SK-N-SH (cell line): Measurements from ENCODE around the gene MAT1A. TPM values are rescaled to one million over a fixed set of nuclear protein-coding genes. Genes with fewer than 3 reads are reported as not detected.

ENCODE experiments used
- CTCF ChIA-PET: fragments of 300-600, 350-600 bp; formaldehyde crosslinking; extraction: SDS; loops from one replicate; lab custom pipeline; 2021; lab: Yijun Ruan, JAX
- POLR2A ChIA-PET: fragments of 350-600 bp; sonication (Branson Sonifier 250); formaldehyde crosslinking; extraction: SDS; loops from one replicate; lab custom pipeline; 2020; ENCODE audit warnings: antibody characterized with exemption, inconsistent platforms; lab: Yijun Ruan, JAX
- DNase-seq: peaks from one replicate; pipeline ENCODE4 v3.0.0; 2012
- H2AFZ ChIP-seq: fragments of 200-600 bp; sonication (generic); 2 replicates; pipeline ENCODE4 v1.8.1; 2016; ENCODE audit warnings: antibody characterized with exemption, mild to moderate bottlenecking, low read depth
- H3F3A ChIP-seq: fragments of 200-600 bp; sonication (generic); replicated peaks from 2 replicates; pipeline ENCODE3; 2016; ENCODE audit warnings: antibody characterized with exemption, mild to moderate bottlenecking; ENCODE audit not compliant: insufficient read depth
- H3K27ac ChIP-seq, 2 experiments: fragments of 200-500 bp in 1 of 2; fragments of 200-600 bp in 1 of 2; sonication (Bioruptor generic) in 1 of 2; sonication (generic), shearing (Covaris generic) in 1 of 2; 2 replicates each; pipeline versions ENCODE4 v1.5.1 to v1.6.1; 2014 to 2016; ENCODE audit warnings: low read depth in 2 of 2, inconsistent platforms in 1 of 2, low read length in 1 of 2, mild to moderate bottlenecking in 1 of 2, mixed read lengths in 1 of 2
- H3K27me3 ChIP-seq: fragments of 200-600 bp; sonication (generic), shearing (Covaris generic); 2 replicates; pipeline ENCODE4 v1.6.1; 2016; ENCODE audit warnings: mixed run types; ENCODE audit not compliant: insufficient read depth
- H3K36me3 ChIP-seq, 2 experiments: fragments of 200-500 bp in 1 of 2; fragments of 200-600 bp in 1 of 2; sonication (Bioruptor generic) in 1 of 2; sonication (generic) in 1 of 2; replicated peaks in 1 of 2; 2 replicates each; pipeline versions ENCODE3 to v1.5.1; 2014 to 2016; ENCODE audit warnings: low read length in 1 of 2, mild to moderate bottlenecking in 1 of 2; ENCODE audit not compliant: insufficient read depth in 2 of 2, control insufficient read depth in 1 of 2
- H3K4me1 ChIP-seq, 2 experiments: fragments of 200-500 bp in 1 of 2; fragments of 200-600 bp in 1 of 2; sonication (Bioruptor generic) in 1 of 2; sonication (generic), shearing (Covaris generic) in 1 of 2; 2 replicates each; pipeline versions ENCODE4 v1.5.1 to v1.6.1; 2014 to 2016; ENCODE audit warnings: low read depth in 1 of 2, low read length in 1 of 2, mixed run types in 1 of 2; ENCODE audit not compliant: insufficient read depth in 2 of 2, control insufficient read depth in 1 of 2
- H3K4me2 ChIP-seq: fragments of 200-600 bp; sonication (generic), shearing (Covaris generic); 2 replicates; pipeline ENCODE4 v1.6.1; 2017; ENCODE audit warnings: mixed run types
- H3K4me3 ChIP-seq, 2 experiments: fragments of 200-500 bp in 1 of 2; fragments of 200-600 bp in 1 of 2; sonication (Bioruptor generic) in 1 of 2; sonication (generic), shearing (Covaris generic) in 1 of 2; 2 replicates each; pipeline versions ENCODE4 v1.5.1 to v1.8.1; 2014 to 2016; ENCODE audit warnings: low read depth in 2 of 2, inconsistent platforms in 1 of 2, low read length in 1 of 2, mild to moderate bottlenecking in 1 of 2, mixed read lengths in 1 of 2, moderate library complexity in 1 of 2
- H3K79me2 ChIP-seq: fragments of 200-600 bp; sonication (generic); 2 replicates; pipeline ENCODE4 v1.8.1; 2017; ENCODE audit warnings: mild to moderate bottlenecking; ENCODE audit not compliant: insufficient read depth
- H3K9ac ChIP-seq: fragments of 200-600 bp; sonication (generic); 2 replicates; pipeline ENCODE4 v1.6.1; 2017; ENCODE audit warnings: mixed run types
- H3K9me2 ChIP-seq: fragments of 200-600 bp; sonication (generic); 2 replicates; pipeline ENCODE4 v1.6.1; 2017; ENCODE audit warnings: mixed run types
- H3K9me3 ChIP-seq: fragments of 200-600 bp; sonication (generic); 2 replicates; pipeline ENCODE4 v1.6.1; 2017; ENCODE audit warnings: mixed run types, mild to moderate bottlenecking, moderate library complexity
- H4K20me1 ChIP-seq: fragments of 200-600 bp; sonication (generic); 2 replicates; pipeline ENCODE4 v1.6.1; 2017; ENCODE audit warnings: mild to moderate bottlenecking, mixed run types; ENCODE audit not compliant: insufficient read depth
- CHD2 ChIP-seq: fragments of 150-350 bp; IDR thresholded peaks from 2 replicates; pipeline ENCODE4 v1.6.1; 2018; ENCODE audit warnings: low read length; ENCODE audit not compliant: partially characterized antibody
- CTCF ChIP-seq: fragments of 200-600 bp; sonication (generic); IDR thresholded peaks from 2 replicates; pipeline ENCODE4 v1.6.1; 2017; ENCODE audit warnings: antibody characterized with exemption, mild to moderate bottlenecking, moderate library complexity
- ELF1 ChIP-seq: IDR thresholded peaks from 2 replicates; pipeline ENCODE4 v1.4.0; 2012
- EP300 ChIP-seq, 2 experiments: IDR thresholded peaks; 2 replicates each; pipeline versions ENCODE4 v1.4.0 to v1.6.1; 2012; ENCODE audit warnings: borderline replicate concordance in 1 of 2, low read depth in 1 of 2, low read length in 1 of 2
- FOSL2 ChIP-seq: IDR thresholded peaks from 2 replicates; pipeline ENCODE4 v1.4.0; 2012; ENCODE audit warnings: low read depth, mild to moderate bottlenecking, moderate library complexity, borderline replicate concordance
- FOXM1 ChIP-seq: IDR thresholded peaks from 2 replicates; pipeline ENCODE4 v1.4.0; 2012; ENCODE audit warnings: low read depth, mild to moderate bottlenecking
- GABPA ChIP-seq: IDR thresholded peaks from 2 replicates; pipeline ENCODE4 v1.4.0; 2012; ENCODE audit warnings: low read depth, mild to moderate bottlenecking
- GATA2 ChIP-seq: sonication (generic); formaldehyde crosslinking; IDR thresholded peaks from 2 replicates; pipeline ENCODE4 v1.5.0; 2020; ENCODE audit warnings: mild to moderate bottlenecking, missing genetic modification reagents
- JUND ChIP-seq: IDR thresholded peaks from 2 replicates; pipeline ENCODE4 v1.4.0; 2012
- MAX ChIP-seq: IDR thresholded peaks from 2 replicates; pipeline ENCODE4 v1.4.0; 2012; ENCODE audit warnings: low read depth
- MEF2A ChIP-seq: IDR thresholded peaks from 2 replicates; pipeline ENCODE4 v1.4.0; 2012; ENCODE audit warnings: low read depth, borderline replicate concordance
- NRF1 ChIP-seq: IDR thresholded peaks from 2 replicates; pipeline ENCODE4 v1.6.1; 2012; ENCODE audit warnings: low read depth, mild to moderate bottlenecking, low read length
- RCOR1 ChIP-seq: fragments of 150-350 bp; IDR thresholded peaks from 2 replicates; pipeline ENCODE4 v1.6.1; 2017; ENCODE audit warnings: antibody characterized with exemption, low read length
- RXRA ChIP-seq: IDR thresholded peaks from 2 replicates; pipeline ENCODE4 v1.4.0; 2012; ENCODE audit warnings: low read depth, mild to moderate bottlenecking, borderline replicate concordance
- SIN3A ChIP-seq: IDR thresholded peaks from 2 replicates; pipeline ENCODE4 v1.6.1; 2012; ENCODE audit warnings: low read depth, mild to moderate bottlenecking, low read length, moderate library complexity, borderline replicate concordance
- SMC3 ChIP-seq: IDR thresholded peaks from 2 replicates; pipeline ENCODE4 v1.6.1; 2012; ENCODE audit warnings: low read depth, low read length, improper control_type of control experiment
- TAF1 ChIP-seq: IDR thresholded peaks from 2 replicates; pipeline ENCODE4 v1.6.1; 2012; ENCODE audit warnings: low read depth, mild to moderate bottlenecking, low read length, moderate library complexity, borderline replicate concordance
- TCF12 ChIP-seq: IDR thresholded peaks from 2 replicates; pipeline ENCODE4 v1.4.0; 2012
- TEAD4 ChIP-seq: IDR thresholded peaks from 2 replicates; pipeline ENCODE4 v1.4.0; 2012; ENCODE audit warnings: mild to moderate bottlenecking, borderline replicate concordance; ENCODE audit not compliant: insufficient read depth
- USF2 ChIP-seq: fragments of 150-350 bp; IDR thresholded peaks from 2 replicates; pipeline ENCODE4 v1.6.1; 2017; ENCODE audit warnings: antibody characterized with exemption, low read length, low read depth, borderline replicate concordance
- YY1 ChIP-seq: IDR thresholded peaks from 2 replicates; pipeline ENCODE4 v1.4.0; 2012; ENCODE audit warnings: low read depth, mild to moderate bottlenecking
- WGBS: methylation state at CpG from one replicate; pipeline ENCODE4 v1.1.6; 2017; ENCODE audit warnings: low lambda C conversion rate; 5-methylcytosine and 5-hydroxymethylcytosine counted together
- polyA plus RNA-seq, 3 experiments: library from polyadenylated mRNA; depleted of rRNA; stranded (reverse); fragments of >200 nt; gene quantifications; 2 replicates each; pipeline ENCODE4 v1.2.3, GENCODE V29; 2012
- TF ChIP-seq, protein P1 (sequence below): IDR thresholded peaks from 2 replicates; pipeline ENCODE4 v1.4.0; 2012; ENCODE audit warnings: low read depth, borderline replicate concordance

The MAT1A gene
- polyA plus RNA-seq, 1 of the 3 experiments (the other 2 are of a cell fraction) = 0.03 TPM

DNA sequence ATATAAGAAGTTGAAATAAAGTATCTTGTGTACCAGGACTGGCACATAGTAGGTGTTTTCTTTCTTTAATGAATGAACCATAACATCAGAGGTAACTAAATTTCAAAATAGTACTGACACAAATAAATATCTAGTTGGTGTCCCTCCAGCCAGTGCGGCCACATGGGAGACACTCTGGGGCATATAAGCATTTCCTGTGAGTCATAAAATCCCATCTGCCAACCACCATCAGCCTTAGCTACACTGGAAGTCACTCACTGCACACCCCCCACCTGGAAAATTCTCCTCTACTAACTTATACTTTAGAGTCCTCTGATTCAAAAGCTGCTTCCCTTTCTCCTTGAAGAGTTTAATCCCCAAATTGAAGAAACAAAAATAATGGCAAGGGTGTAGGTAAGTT lies 34.6 kb upstream of the MAT1A start:
- no peaks in the 10 kb centered on the region for H4K20me1 ChIP-seq
- no peaks in the 10 kb centered on the region for H3F3A ChIP-seq
- CTCF ChIA-PET = interaction anchor here (1.1 kb wide), 1 partner anchor 25 kb away, joined by 3 read pairs; no protein-coding TSS in a partner anchor
- no peaks in the 10 kb centered on the region for H3K4me1 ChIP-seq
- H3K27ac ChIP-seq = no peak overlapping the region
- no peak overlapping the region for H3K4me2 ChIP-seq
- POLR2A ChIA-PET = no interaction called here
- no peak for TF ChIP-seq SIN3A
- TF ChIP-seq RCOR1 = no peak
- no peak for TF ChIP-seq GATA2 (CRISPR knock-in tag)
- TF ChIP-seq TAF1 = no peak
- no peak for TF ChIP-seq RXRA
- no peak for TF ChIP-seq MAX
- TF ChIP-seq TEAD4 = no peak
- no peak for TF ChIP-seq CHD2
- no peak for TF ChIP-seq EP300 (IDR thresholded peaks at IDR 0.05; ENCODE audit: borderline replicate concordance in 1 of 2, low read depth in 1 of 2, low read length in 1 of 2)
- TF ChIP-seq JUND = no peak
- no peak for TF ChIP-seq SMC3
- TF ChIP-seq USF2 = no peak
- TF ChIP-seq NRF1 = no peak
- TF ChIP-seq MEF2A = no peak
- no peak for TF ChIP-seq TCF12
- no peak for TF ChIP-seq YY1
- TF ChIP-seq CTCF = no peak
- no peak overlapping the region for H3K4me3 ChIP-seq
- no peak overlapping the region for H2AFZ ChIP-seq
- no peak for DNase-seq
- H3K9me2 ChIP-seq = no peaks in the 10 kb centered on the region
- H3K79me2 ChIP-seq = no peaks in the 10 kb centered on the region
- no peak overlapping the region for H3K9ac ChIP-seq
- no peaks in the 10 kb centered on the region for H3K36me3 ChIP-seq
- no peaks in the 10 kb centered on the region for H3K27me3 ChIP-seq
- WGBS = 0% methylated on average over 1 of the region's 1 CpG
- H3K9me3 ChIP-seq = no peaks in the 10 kb centered on the region

DNA sequence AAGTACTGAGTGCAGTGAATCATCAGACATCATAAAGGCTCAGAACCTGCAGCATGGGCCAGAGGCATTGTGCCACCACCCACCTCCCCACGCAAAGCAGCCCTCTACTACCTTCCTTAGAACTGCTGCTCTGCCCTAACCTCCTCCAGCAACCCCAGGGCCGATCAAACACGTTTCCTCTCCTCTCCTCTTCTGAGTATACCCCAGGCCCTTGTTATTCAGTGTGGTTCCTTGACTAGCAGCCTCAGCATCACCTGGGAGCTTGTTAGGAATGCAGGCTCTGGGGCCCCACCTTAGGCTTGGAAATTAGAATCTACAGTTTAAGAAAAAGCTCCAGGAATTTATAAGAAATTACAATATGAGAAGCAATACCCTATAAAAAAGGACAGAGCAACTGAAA lies 33.9 kb upstream of the MAT1A start:
- 25% methylated on average over 3 of the region's 3 CpGs for WGBS
- Histone ChIP-seq H4K20me1 (no peaks in the 10 kb centered on the region), H3K27ac (no peak overlapping the region), H3K4me1 (no peaks in the 10 kb centered on the region), H3K9ac (no peak overlapping the region), H2AFZ (no peak overlapping the region), H3K4me3 (no peak overlapping the region), H3K4me2 (no peak overlapping the region), H3K9me3 (no peaks in the 10 kb centered on the region), H3K9me2 (no peaks in the 10 kb centered on the region), H3F3A (no peaks in the 10 kb centered on the region), H3K79me2 (no peaks in the 10 kb centered on the region), H3K36me3 (no peaks in the 10 kb centered on the region), H3K27me3 (no peaks in the 10 kb centered on the region)
- POLR2A ChIA-PET = no interaction called here
- CTCF ChIA-PET = no interaction called here
- no peak for DNase-seq
- TF ChIP-seq TCF12 (no peak), ELF1 (no peak), YY1 (no peak), SMC3 (no peak), NRF1 (no peak), CHD2 (no peak), FOXM1 (no peak), RXRA (no peak), GABPA (no peak), MEF2A (no peak), JUND (no peak), TAF1 (no peak), FOSL2 (no peak)
- TF ChIP-seq, protein P1, sequence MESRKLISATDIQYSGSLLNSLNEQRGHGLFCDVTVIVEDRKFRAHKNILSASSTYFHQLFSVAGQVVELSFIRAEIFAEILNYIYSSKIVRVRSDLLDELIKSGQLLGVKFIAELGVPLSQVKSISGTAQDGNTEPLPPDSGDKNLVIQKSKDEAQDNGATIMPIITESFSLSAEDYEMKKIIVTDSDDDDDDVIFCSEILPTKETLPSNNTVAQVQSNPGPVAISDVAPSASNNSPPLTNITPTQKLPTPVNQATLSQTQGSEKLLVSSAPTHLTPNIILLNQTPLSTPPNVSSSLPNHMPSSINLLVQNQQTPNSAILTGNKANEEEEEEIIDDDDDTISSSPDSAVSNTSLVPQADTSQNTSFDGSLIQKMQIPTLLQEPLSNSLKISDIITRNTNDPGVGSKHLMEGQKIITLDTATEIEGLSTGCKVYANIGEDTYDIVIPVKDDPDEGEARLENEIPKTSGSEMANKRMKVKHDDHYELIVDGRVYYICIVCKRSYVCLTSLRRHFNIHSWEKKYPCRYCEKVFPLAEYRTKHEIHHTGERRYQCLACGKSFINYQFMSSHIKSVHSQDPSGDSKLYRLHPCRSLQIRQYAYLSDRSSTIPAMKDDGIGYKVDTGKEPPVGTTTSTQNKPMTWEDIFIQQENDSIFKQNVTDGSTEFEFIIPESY = no peak
